WTC11 (cell line): ENCODE results near the gene PROM2. TPM values are rescaled to one million over a fixed set of nuclear protein-coding genes. Genes with fewer than 3 reads are reported as not detected.

ENCODE experiments used
- ATAC-seq: fragments of 200-7000 bp; cut with Tn5 transposase; 2 replicates; pipeline ENCODE4 v1.10.0; 2021; ENCODE audit warnings: mild to moderate bottlenecking, moderate library complexity
- CTCF ChIA-PET: fragments of 300-600 bp; sonication (Branson Sonifier 250); formaldehyde crosslinking; loops from one replicate; lab custom pipeline; 2021; ENCODE audit warnings: antibody characterized with exemption; lab: Charles Lee
- POLR2A ChIA-PET: fragments of 350-600 bp; sonication (Branson Sonifier 250); formaldehyde crosslinking; loops from one replicate; lab custom pipeline; 2021; ENCODE audit warnings: antibody characterized with exemption; lab: Charles Lee
- DNase-seq: peaks from one replicate; pipeline ENCODE4 v3.0.0; 2021; ENCODE audit warnings: low spot score
- H3K27ac Mint-ChIP-seq: 2 replicates; pipeline ENCODE4 v1.8.0; 2021; ENCODE audit warnings: mixed read lengths
- H3K27me3 Mint-ChIP-seq: 2 replicates; pipeline ENCODE4 v1.8.0; 2021; ENCODE audit warnings: low read depth, mild to moderate bottlenecking, moderate library complexity, mixed read lengths
- H3K36me3 Mint-ChIP-seq: 2 replicates; pipeline ENCODE4 v1.8.0; 2021; ENCODE audit warnings: mixed read lengths
- H3K4me1 Mint-ChIP-seq: 2 replicates; pipeline ENCODE4 v1.8.0; 2022; ENCODE audit warnings: mixed read lengths
- H3K4me3 Mint-ChIP-seq: 2 replicates; pipeline ENCODE4 v1.8.0; 2021; ENCODE audit warnings: mild to moderate bottlenecking, moderate library complexity, mixed read lengths
- H3K9me3 Mint-ChIP-seq: 2 replicates; pipeline ENCODE4 v1.8.0; 2021; ENCODE audit warnings: mixed read lengths
- CREM ChIP-seq: sonication (generic); formaldehyde crosslinking; IDR thresholded peaks from 2 replicates; pipeline ENCODE4 v1.8.1; 2022; ENCODE audit warnings: mild to moderate bottlenecking, missing genetic modification reagents, moderate library complexity
- ETV6 ChIP-seq: sonication (generic); formaldehyde crosslinking; IDR thresholded peaks from 2 replicates; pipeline ENCODE4 v1.8.1; 2022; ENCODE audit warnings: mild to moderate bottlenecking, missing genetic modification reagents
- PRDM15 ChIP-seq: sonication (generic); formaldehyde crosslinking; IDR thresholded peaks from 2 replicates; pipeline ENCODE4 v1.8.0; 2022; ENCODE audit warnings: missing genetic modification reagents
- PRRX2 ChIP-seq: fragments of 250-450 bp; sonication (Bioruptor Pico); IDR thresholded peaks from 2 replicates; pipeline ENCODE4 v1.8.0; 2021; ENCODE audit warnings: mild to moderate bottlenecking
- RORB ChIP-seq: fragments of 250-450 bp; sonication (Bioruptor Pico); IDR thresholded peaks from 2 replicates; pipeline ENCODE4 v1.9.0; 2021; ENCODE audit warnings: mild to moderate bottlenecking
- SMAD3 ChIP-seq: sonication (generic); formaldehyde crosslinking; IDR thresholded peaks from 2 replicates; pipeline ENCODE4 v1.8.0; 2022; ENCODE audit warnings: missing genetic modification reagents, mild to moderate bottlenecking, borderline replicate concordance
- TP53 ChIP-seq: sonication (generic); formaldehyde crosslinking; IDR thresholded peaks from 2 replicates; pipeline ENCODE4 v1.8.1; 2023; ENCODE audit warnings: mild to moderate bottlenecking, missing genetic modification reagents
- USF1 ChIP-seq: sonication (generic); formaldehyde crosslinking; IDR thresholded peaks from 2 replicates; pipeline ENCODE4 v1.8.0; 2022; ENCODE audit warnings: mild to moderate bottlenecking, missing genetic modification reagents
- ZBTB21 ChIP-seq: sonication (generic); formaldehyde crosslinking; IDR thresholded peaks from 2 replicates; pipeline ENCODE4 v1.8.1; 2023; ENCODE audit warnings: mild to moderate bottlenecking, missing genetic modification reagents, borderline replicate concordance
- ZNF138 ChIP-seq: sonication (generic); formaldehyde crosslinking; conservative IDR thresholded peaks from 2 replicates; pipeline ENCODE4 v1.8.1; 2022; ENCODE audit warnings: mild to moderate bottlenecking, moderate library complexity, missing genetic modification reagents
- ZNF219 ChIP-seq: sonication (generic); formaldehyde crosslinking; IDR thresholded peaks from 2 replicates; pipeline ENCODE4 v1.8.0; 2023; ENCODE audit warnings: missing genetic modification reagents, mild to moderate bottlenecking, borderline replicate concordance
- ZNF317 ChIP-seq: sonication (generic); formaldehyde crosslinking; IDR thresholded peaks from 2 replicates; pipeline ENCODE4 v1.8.1; 2023; ENCODE audit warnings: low read depth, mild to moderate bottlenecking, moderate library complexity, missing genetic modification reagents, borderline replicate concordance
- total RNA-seq: library from RNA; stranded (reverse); gene quantifications from 3 replicates; pipeline ENCODE4 v1.2.3, GENCODE V29; 2021
- TF ChIP-seq, protein P1 (sequence below): fragments of 250-450 bp; sonication (Bioruptor Pico); IDR thresholded peaks from 2 replicates; pipeline ENCODE4 v1.9.0; 2021; ENCODE audit warnings: mild to moderate bottlenecking
- TF ChIP-seq, protein P2 (sequence below): sonication (generic); formaldehyde crosslinking; IDR thresholded peaks from 2 replicates; pipeline ENCODE4 v1.8.0; 2022; ENCODE audit warnings: mild to moderate bottlenecking, missing genetic modification reagents
- TF ChIP-seq, protein P3 (sequence below): sonication (generic); formaldehyde crosslinking; IDR thresholded peaks from 2 replicates; pipeline ENCODE4 v1.8.0; 2023; ENCODE audit warnings: missing genetic modification reagents, mild to moderate bottlenecking, borderline replicate concordance
- TF ChIP-seq, protein P4 (sequence below): sonication (generic); formaldehyde crosslinking; IDR thresholded peaks from 2 replicates; pipeline ENCODE4 v1.8.1; 2023; ENCODE audit warnings: mild to moderate bottlenecking, missing genetic modification reagents
- TF ChIP-seq, protein P5 (sequence below): sonication (generic); formaldehyde crosslinking; IDR thresholded peaks from 2 replicates; pipeline ENCODE4 v1.8.0; 2022; ENCODE audit warnings: mild to moderate bottlenecking, missing genetic modification reagents

Gene PROM2
- total RNA-seq, 1 experiment from 2014 or later, result 8.3 TPM

- no peak for TF ChIP-seq ZNF219
These were observed 32.8 kb downstream of the PROM2 start (continued) for GRCh38 chr2:95307036-95307435.

- H3K36me3 Mint-ChIP-seq, result no peaks in the 10 kb centered on the region
- H3K4me3 Mint-ChIP-seq, result no peak overlapping the region
- no peaks in the 10 kb centered on the region; the same call in 1 of the 2 replicates for H3K4me1 Mint-ChIP-seq
- CTCF ChIA-PET, result interaction anchor here (1.2 to 5.1 kb wide), 4 partner anchors 31 to 81 kb away, joined by 3 to 42 read pairs (median 4); no protein-coding TSS in a partner anchor
- ATAC-seq (no peak), DNase-seq (no peak)
- TF ChIP-seq, protein P1, sequence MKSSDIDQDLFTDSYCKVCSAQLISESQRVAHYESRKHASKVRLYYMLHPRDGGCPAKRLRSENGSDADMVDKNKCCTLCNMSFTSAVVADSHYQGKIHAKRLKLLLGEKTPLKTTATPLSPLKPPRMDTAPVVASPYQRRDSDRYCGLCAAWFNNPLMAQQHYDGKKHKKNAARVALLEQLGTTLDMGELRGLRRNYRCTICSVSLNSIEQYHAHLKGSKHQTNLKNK (CRISPR knock-in tag), result no peak
- TF ChIP-seq ZBTB21 (CRISPR knock-in tag) (no peak), RORB (no peak), PRDM15 (CRISPR knock-in tag) (no peak), CREM (CRISPR knock-in tag) (no peak), ZNF138 (CRISPR knock-in tag) (no peak)
- TF ChIP-seq, protein P2, sequence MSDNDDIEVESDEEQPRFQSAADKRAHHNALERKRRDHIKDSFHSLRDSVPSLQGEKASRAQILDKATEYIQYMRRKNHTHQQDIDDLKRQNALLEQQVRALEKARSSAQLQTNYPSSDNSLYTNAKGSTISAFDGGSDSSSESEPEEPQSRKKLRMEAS, result no peak
- no peak overlapping the region; the same call in 1 of the 2 replicates for H3K27ac Mint-ChIP-seq
- POLR2A ChIA-PET, result no interaction called here
- no peaks in the 10 kb centered on the region for H3K9me3 Mint-ChIP-seq
- H3K27me3 Mint-ChIP-seq, result no peaks in the 10 kb centered on the region
These were observed 33.6 kb downstream of the PROM2 start for GRCh38 chr2:95307878-95308277.

DNA sequence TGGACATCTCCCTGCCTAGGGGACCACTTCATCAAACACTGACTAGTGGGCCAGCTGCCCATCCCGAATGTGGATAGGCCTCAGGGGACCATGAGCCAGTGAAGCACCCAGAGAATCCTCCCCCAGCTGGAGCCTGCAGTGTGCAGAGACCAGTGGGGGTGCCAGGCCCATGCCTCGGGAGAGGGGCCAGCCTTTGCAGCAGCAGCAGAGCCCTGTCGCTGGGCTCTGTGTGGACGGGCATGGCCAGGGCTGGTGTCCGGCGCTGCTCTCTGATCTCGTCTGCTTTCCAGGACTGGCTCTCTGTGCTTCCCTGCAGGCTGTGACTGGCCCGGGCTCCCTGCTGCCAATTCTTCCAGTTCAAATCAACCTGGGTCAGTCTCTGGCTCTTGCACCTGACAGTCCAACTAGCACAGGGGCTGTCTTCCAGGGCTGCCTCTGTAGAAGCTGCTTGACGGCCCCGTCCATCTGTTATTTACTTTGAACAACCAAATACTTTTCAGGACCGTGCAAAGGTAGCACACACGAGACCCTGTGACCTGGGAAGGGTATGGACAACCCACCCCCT lies 34.3 kb downstream of the PROM2 start:
- Mint-ChIP-seq H3K27ac (no peak overlapping the region), H3K9me3 (no peaks in the 10 kb centered on the region), H3K4me1 (no peaks in the 10 kb centered on the region; the same call in 1 of the 2 replicates), H3K4me3 (no peak overlapping the region), H3K27me3 (no peaks in the 10 kb centered on the region), H3K36me3 (no peaks in the 10 kb centered on the region)
- POLR2A ChIA-PET, result no interaction called here
- no peak for ATAC-seq
- DNase-seq, result no peak
- CTCF ChIA-PET, result interaction anchor here (1.0 to 2.5 kb wide), 4 partner anchors 9 to 77 kb away, joined by 3 to 12 read pairs (median 4); no protein-coding TSS in a partner anchor
- TF ChIP-seq, protein P3, sequence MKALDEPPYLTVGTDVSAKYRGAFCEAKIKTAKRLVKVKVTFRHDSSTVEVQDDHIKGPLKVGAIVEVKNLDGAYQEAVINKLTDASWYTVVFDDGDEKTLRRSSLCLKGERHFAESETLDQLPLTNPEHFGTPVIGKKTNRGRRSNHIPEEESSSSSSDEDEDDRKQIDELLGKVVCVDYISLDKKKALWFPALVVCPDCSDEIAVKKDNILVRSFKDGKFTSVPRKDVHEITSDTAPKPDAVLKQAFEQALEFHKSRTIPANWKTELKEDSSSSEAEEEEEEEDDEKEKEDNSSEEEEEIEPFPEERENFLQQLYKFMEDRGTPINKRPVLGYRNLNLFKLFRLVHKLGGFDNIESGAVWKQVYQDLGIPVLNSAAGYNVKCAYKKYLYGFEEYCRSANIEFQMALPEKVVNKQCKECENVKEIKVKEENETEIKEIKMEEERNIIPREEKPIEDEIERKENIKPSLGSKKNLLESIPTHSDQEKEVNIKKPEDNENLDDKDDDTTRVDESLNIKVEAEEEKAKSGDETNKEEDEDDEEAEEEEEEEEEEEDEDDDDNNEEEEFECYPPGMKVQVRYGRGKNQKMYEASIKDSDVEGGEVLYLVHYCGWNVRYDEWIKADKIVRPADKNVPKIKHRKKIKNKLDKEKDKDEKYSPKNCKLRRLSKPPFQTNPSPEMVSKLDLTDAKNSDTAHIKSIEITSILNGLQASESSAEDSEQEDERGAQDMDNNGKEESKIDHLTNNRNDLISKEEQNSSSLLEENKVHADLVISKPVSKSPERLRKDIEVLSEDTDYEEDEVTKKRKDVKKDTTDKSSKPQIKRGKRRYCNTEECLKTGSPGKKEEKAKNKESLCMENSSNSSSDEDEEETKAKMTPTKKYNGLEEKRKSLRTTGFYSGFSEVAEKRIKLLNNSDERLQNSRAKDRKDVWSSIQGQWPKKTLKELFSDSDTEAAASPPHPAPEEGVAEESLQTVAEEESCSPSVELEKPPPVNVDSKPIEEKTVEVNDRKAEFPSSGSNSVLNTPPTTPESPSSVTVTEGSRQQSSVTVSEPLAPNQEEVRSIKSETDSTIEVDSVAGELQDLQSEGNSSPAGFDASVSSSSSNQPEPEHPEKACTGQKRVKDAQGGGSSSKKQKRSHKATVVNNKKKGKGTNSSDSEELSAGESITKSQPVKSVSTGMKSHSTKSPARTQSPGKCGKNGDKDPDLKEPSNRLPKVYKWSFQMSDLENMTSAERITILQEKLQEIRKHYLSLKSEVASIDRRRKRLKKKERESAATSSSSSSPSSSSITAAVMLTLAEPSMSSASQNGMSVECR, result no peak
- TF ChIP-seq TP53 (CRISPR knock-in tag) (no peak), ZNF317 (CRISPR knock-in tag) (no peak), USF1 (CRISPR knock-in tag) (no peak), SMAD3 (CRISPR knock-in tag) (no peak), ETV6 (CRISPR knock-in tag) (no peak), ZNF219 (no peak), PRRX2 (CRISPR knock-in tag) (no peak)
- TF ChIP-seq, protein P4, sequence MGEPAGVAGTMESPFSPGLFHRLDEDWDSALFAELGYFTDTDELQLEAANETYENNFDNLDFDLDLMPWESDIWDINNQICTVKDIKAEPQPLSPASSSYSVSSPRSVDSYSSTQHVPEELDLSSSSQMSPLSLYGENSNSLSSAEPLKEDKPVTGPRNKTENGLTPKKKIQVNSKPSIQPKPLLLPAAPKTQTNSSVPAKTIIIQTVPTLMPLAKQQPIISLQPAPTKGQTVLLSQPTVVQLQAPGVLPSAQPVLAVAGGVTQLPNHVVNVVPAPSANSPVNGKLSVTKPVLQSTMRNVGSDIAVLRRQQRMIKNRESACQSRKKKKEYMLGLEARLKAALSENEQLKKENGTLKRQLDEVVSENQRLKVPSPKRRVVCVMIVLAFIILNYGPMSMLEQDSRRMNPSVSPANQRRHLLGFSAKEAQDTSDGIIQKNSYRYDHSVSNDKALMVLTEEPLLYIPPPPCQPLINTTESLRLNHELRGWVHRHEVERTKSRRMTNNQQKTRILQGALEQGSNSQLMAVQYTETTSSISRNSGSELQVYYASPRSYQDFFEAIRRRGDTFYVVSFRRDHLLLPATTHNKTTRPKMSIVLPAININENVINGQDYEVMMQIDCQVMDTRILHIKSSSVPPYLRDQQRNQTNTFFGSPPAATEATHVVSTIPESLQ (CRISPR knock-in tag), result no peak
- TF ChIP-seq, protein P5, sequence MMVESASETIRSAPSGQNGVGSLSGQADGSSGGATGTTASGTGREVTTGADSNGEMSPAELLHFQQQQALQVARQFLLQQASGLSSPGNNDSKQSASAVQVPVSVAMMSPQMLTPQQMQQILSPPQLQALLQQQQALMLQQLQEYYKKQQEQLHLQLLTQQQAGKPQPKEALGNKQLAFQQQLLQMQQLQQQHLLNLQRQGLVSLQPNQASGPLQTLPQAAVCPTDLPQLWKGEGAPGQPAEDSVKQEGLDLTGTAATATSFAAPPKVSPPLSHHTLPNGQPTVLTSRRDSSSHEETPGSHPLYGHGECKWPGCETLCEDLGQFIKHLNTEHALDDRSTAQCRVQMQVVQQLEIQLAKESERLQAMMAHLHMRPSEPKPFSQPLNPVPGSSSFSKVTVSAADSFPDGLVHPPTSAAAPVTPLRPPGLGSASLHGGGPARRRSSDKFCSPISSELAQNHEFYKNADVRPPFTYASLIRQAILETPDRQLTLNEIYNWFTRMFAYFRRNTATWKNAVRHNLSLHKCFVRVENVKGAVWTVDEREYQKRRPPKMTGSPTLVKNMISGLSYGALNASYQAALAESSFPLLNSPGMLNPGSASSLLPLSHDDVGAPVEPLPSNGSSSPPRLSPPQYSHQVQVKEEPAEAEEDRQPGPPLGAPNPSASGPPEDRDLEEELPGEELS (CRISPR knock-in tag), result no peak
